ENCODE measurements around the gene PLXNB3.

DNA sequence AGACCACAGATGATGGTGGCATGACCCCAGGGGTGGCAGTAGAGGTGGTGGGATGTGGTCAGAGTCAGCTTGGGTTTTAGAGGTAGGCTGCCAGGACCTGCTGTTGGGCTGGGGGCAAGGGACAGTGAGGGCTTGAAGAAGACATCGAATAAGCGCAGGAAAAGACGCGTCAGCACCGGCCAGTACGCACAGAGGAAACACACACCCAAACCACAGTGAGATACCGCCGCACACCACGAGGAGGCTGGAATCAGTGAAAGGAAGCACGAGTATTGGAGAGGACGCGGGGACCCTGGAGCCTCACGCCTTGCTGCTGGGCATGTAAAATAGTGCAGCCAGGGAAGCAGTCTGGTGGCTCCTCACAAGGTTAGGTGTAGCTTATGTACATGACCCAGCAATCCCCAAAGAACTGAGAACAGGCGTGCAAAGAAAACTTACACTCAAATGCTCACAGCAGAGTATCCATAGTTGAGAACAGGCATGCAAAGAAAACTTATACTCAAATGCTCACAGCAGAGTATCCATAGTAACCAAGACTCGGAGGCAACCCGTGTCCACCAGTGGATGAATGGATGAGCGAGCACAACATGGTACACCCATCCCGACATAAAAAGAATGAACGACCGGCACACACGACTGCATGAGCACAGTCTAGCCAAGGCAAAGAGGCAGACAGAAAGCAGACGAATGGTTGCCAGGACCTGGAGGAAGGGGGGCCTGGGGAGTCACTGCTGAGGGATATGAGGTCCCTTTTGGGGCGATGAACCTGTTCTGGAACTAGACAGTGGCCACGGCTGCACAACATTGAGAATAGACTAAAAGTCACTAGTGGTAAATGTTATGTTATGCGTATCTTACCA, 53.0 kb downstream of the PLXNB3 start:
- TF ChIP-seq, protein P1, sequence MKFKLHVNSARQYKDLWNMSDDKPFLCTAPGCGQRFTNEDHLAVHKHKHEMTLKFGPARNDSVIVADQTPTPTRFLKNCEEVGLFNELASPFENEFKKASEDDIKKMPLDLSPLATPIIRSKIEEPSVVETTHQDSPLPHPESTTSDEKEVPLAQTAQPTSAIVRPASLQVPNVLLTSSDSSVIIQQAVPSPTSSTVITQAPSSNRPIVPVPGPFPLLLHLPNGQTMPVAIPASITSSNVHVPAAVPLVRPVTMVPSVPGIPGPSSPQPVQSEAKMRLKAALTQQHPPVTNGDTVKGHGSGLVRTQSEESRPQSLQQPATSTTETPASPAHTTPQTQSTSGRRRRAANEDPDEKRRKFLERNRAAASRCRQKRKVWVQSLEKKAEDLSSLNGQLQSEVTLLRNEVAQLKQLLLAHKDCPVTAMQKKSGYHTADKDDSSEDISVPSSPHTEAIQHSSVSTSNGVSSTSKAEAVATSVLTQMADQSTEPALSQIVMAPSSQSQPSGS (CRISPR knock-in tag; IDR thresholded peaks at IDR 0.05; ENCODE audit: borderline replicate concordance, low read depth) = no peak
- TF ChIP-seq, protein P2, sequence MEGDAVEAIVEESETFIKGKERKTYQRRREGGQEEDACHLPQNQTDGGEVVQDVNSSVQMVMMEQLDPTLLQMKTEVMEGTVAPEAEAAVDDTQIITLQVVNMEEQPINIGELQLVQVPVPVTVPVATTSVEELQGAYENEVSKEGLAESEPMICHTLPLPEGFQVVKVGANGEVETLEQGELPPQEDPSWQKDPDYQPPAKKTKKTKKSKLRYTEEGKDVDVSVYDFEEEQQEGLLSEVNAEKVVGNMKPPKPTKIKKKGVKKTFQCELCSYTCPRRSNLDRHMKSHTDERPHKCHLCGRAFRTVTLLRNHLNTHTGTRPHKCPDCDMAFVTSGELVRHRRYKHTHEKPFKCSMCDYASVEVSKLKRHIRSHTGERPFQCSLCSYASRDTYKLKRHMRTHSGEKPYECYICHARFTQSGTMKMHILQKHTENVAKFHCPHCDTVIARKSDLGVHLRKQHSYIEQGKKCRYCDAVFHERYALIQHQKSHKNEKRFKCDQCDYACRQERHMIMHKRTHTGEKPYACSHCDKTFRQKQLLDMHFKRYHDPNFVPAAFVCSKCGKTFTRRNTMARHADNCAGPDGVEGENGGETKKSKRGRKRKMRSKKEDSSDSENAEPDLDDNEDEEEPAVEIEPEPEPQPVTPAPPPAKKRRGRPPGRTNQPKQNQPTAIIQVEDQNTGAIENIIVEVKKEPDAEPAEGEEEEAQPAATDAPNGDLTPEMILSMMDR (IDR thresholded peaks at IDR 0.05) = no peak
- TF ChIP-seq ELF4 (CRISPR knock-in tag; IDR thresholded peaks at IDR 0.05; ENCODE audit: low read depth) (no peak), HMGA2 (CRISPR knock-in tag; IDR thresholded peaks at IDR 0.05) (no peak), EMX1 (CRISPR knock-in tag; IDR thresholded peaks at IDR 0.05) (no peak), STAT6 (CRISPR knock-in tag; conservative IDR thresholded peaks at IDR 0.05; ENCODE audit: low read depth) (no peak), SMAD3 (CRISPR knock-in tag; IDR thresholded peaks at IDR 0.05; ENCODE audit: borderline replicate concordance) (no peak), GABPB1 (CRISPR knock-in tag; IDR thresholded peaks at IDR 0.05) (no peak), NFYB (CRISPR knock-in tag; conservative IDR thresholded peaks at IDR 0.05; ENCODE audit: low read depth) (no peak), FOXJ3 (CRISPR knock-in tag; IDR thresholded peaks at IDR 0.05; ENCODE audit: borderline replicate concordance) (no peak), USF1 (CRISPR knock-in tag; IDR thresholded peaks at IDR 0.05) (no peak)
- TF ChIP-seq, protein P3, sequence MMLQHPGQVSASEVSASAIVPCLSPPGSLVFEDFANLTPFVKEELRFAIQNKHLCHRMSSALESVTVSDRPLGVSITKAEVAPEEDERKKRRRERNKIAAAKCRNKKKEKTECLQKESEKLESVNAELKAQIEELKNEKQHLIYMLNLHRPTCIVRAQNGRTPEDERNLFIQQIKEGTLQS (CRISPR knock-in tag; conservative IDR thresholded peaks at IDR 0.05) = no peak

All from WTC11 (cell line).